ENCODE measurements around the gene GARIN5A.

The GARIN5A gene

GRCh38 chr19:50500060-50500752 lies 23.6 kb upstream of the GARIN5A start:
- no peak overlapping the region for H3K4me3 ChIP-seq (ENCODE audit: low read depth, low read length)

GRCh38 chr19:50498219-50499056 lies 21.8 kb upstream of the GARIN5A start:
- no peak overlapping the region for H3K4me3 ChIP-seq (ENCODE audit: low read depth, low read length)
- TF ChIP-seq CTCF (IDR thresholded peaks at IDR 0.05; ENCODE audit: low read depth, low read length): no peak

More at GRCh38 chr19:50500060-50500752, 23.6 kb upstream of the GARIN5A start:
- TF ChIP-seq CTCF (IDR thresholded peaks at IDR 0.05; ENCODE audit: low read depth, low read length): no peak

DNA sequence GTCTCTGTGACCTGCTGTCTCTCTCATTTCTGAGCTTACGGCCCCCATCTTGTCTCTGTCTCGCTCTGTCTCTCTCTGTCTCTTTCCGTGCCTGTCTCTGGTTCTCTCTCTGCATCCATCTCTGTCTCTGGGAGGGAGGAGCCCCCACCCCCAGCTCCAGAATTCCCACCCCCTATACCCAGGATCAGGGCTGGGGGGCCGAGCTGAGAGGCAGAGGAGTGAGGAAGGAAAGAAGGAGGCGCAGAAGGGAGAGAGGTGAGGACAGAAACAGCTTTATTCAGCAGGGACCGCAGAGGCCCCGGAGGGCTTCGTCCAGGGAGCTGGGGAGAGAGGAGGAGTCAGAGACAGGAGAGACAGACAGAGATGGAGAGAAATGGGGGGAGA lies 20.4 kb upstream of the GARIN5A start:
- no peak for TF ChIP-seq CTCF (IDR thresholded peaks at IDR 0.05; ENCODE audit: low read depth, low read length)
- H3K4me3 ChIP-seq (ENCODE audit: low read depth, low read length): no peak overlapping the region

- H3K4me3 ChIP-seq (ENCODE audit: low read depth, low read length): no peak overlapping the region
- no peak for TF ChIP-seq CTCF (IDR thresholded peaks at IDR 0.05; ENCODE audit: low read depth, low read length)
These were observed 19.8 kb upstream of the GARIN5A start for GRCh38 chr19:50496189-50497021.

GRCh38 chr19:50495020-50495531 lies 18.4 kb upstream of the GARIN5A start:
- TF ChIP-seq CTCF (IDR thresholded peaks at IDR 0.05; ENCODE audit: low read depth, low read length): no peak
- no peak overlapping the region for H3K4me3 ChIP-seq (ENCODE audit: low read depth, low read length)

- H3K4me3 ChIP-seq (ENCODE audit: low read depth, low read length): no peak overlapping the region
- TF ChIP-seq CTCF (IDR thresholded peaks at IDR 0.05; ENCODE audit: low read depth, low read length): no peak
These were observed 17.8 kb upstream of the GARIN5A start for GRCh38 chr19:50494186-50495019.

Data from WI38 (cell line).